GM13977 (cell line): ENCODE results near the gene KCNJ12.
"Not testable (repeated sequence)": the region's sequence is repeated elsewhere in the genome, so short reads cannot be mapped to it uniquely, and the experiment has no call there.

ENCODE experiments used
- DNase-seq: peaks from one replicate; pipeline ENCODE4 v3.0.0; 2012; ENCODE audit warnings: low spot score
- in situ Hi-C: fragments of 300-500 bp; cut with MboI; formaldehyde crosslinking; loops from one replicate; pipeline ENCODE4 v1.12.0; 2022; ENCODE audit warnings: low sequenced_read_pairs, low pct_unique_long_range_greater_than_20kb, mixed read lengths, inconsistent platforms; ENCODE audit not compliant: unreplicated experiment
- TF ChIP-seq, protein P1 (sequence below): IDR thresholded peaks from 2 replicates; pipeline ENCODE4 v1.5.1; 2012; ENCODE audit warnings: mild to moderate bottlenecking, control low read depth; ENCODE audit not compliant: insufficient read depth; ENCODE audit errors: extremely low read depth, missing control alignments

The KCNJ12 gene

DNA sequence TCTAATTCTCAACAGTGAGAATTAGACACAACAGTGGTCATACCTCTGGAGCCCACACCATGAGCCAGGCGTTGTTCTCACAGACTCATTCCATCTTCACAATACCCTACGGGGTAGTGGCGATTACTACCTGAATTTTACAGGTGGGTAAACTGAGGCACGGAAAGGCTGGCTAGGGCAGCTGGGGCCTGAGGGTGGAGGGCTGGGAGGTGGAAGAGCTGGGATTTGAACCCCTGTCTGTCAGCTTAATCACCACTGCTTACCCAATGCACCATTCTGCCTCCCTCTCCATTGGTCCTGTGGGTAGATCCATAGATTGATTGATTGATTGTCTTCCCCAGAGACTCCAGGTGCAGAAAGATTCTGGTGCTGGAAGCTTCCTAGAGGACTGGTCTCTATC, 31.4 kb upstream of the KCNJ12 start:
- in situ Hi-C loops, DNase-seq: not testable (repeated sequence)

DNA sequence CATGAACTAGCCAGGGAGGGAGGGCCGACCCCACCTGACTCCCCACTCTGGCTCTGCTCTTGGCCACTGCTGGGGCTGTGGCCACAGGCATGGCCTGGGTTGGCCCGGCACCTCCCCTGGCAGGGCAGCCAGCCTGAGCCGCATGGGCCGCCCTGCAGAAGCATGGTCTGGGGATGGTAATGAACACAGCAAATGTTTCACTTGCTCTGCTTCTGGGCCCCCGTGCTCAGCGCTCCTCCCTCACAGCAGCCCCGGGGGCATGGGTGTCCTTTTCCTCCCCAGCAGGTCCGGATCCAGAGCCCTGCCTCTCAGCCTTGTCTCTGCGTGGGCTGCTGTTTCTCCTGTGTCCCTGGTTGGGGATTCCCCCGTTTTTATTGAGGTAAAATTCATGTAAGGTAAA, 30.9 kb upstream of the KCNJ12 start:
- in situ Hi-C loops: no loop called here
- TF ChIP-seq, protein P1, sequence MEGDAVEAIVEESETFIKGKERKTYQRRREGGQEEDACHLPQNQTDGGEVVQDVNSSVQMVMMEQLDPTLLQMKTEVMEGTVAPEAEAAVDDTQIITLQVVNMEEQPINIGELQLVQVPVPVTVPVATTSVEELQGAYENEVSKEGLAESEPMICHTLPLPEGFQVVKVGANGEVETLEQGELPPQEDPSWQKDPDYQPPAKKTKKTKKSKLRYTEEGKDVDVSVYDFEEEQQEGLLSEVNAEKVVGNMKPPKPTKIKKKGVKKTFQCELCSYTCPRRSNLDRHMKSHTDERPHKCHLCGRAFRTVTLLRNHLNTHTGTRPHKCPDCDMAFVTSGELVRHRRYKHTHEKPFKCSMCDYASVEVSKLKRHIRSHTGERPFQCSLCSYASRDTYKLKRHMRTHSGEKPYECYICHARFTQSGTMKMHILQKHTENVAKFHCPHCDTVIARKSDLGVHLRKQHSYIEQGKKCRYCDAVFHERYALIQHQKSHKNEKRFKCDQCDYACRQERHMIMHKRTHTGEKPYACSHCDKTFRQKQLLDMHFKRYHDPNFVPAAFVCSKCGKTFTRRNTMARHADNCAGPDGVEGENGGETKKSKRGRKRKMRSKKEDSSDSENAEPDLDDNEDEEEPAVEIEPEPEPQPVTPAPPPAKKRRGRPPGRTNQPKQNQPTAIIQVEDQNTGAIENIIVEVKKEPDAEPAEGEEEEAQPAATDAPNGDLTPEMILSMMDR: no peak

DNA sequence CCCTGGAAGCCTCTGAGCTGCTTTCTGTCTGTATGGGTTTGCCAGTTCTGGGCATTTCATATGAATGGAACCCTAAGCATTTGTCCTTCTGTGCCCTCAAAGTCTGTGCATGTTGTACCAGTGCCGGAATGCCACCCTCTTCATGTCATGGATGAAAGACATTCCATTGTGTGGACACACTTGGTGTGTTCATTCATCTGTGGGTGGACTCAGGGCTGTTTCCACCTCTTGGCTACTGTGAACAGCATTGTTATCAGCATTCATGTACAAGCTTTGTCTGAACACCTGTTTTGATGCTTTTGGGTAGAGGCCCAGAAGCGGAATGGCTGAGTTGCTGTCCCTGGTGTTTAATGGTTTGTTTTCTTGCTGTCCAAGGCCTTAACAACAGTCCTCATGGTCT, 30.1 kb upstream of the KCNJ12 start:
- in situ Hi-C loops, DNase-seq: not testable (repeated sequence)

More for the DNA sequence above, 30.9 kb upstream of the KCNJ12 start:
- DNase-seq: no peak

DNA sequence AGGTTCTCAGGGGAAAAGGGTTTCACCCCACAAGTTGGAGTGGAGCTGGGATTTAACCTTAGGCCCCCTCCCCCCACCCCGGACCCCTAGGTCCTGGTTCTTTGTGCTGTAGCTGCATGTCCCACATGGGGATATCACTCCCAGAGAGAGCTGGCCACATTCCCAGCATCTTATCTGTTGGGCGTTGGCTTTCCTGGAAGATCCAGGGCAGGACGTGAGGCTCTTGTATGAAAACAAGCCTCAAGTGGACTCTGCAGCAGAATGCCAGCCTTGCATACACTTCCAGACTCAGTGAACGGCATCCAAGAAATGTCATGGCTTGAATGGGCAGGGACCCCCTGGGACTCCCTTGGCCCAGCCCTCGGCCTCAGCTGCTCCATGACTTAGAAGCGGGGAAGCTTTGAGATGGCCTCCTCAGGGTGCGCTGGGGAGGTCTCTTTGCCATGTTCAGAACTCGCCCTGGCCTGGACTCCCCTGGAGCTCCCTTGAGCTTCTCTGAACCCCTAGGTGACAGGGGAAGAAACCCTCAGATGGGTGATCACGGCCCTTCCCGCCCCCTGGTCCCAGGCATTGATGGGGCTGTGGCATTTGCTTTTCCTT, 29.4 kb upstream of the KCNJ12 start:
- in situ Hi-C loops, DNase-seq: not testable (repeated sequence)

DNA sequence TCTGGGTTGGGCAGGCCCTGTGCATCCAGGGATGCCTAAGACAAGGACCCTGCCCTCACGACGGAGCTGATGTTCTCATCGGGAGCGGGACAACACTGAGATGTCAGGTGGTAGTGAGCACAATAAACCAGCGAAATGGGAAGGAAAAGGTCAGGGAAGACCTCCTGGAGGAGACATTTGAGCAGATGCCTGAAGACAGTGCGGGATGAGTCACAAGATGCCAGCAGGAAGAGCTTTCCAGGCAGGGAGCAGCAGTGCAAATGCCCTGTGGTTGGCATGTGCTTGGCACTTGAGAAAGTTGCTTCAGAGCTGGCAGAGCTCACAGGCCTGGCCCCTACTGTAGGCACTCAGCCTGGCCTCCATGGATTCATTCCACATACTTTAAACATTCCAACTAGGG, 28.5 kb upstream of the KCNJ12 start:
- DNase-seq, in situ Hi-C loops: not testable (repeated sequence)

DNA sequence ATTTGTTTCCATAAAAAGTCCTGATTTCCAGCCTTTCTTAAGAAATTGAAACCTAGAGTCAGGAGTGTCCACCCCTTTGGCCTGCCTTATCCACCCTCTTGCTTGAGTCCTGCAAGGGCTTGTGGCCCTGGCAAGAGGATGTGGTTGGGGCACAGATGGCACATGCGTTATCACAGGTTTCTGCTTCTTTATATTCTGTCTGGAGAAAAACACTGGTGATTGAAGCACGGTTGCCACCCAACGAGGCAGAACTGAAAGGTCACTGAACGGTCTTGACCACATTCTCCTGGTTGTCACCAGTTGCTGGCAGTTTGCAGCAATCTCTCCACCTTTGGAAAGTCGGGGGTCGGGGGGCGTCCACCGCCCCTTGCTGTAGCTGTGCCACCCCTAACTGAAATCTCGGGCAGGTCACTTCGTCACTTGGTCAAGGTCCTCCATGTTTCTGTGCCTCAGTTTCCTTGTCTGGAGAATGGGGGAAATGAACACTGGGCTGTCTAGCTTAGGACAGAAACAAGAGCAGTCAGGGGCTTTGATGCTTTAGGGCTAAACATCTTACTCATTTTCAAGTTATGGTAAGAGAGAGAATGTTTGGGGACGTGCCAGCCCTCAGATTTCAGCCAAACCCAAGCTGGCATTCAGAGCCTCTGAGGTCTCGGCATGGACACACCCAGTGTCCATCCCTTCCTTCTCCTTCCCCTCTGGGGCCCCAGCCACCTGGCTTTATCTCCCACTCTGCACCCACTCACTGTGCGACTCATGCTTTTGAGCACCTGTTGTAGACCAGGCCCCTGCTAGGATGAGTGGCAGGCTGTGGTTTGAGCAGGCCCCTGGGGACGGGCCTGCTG, 27.9 kb upstream of the KCNJ12 start:
- DNase-seq, in situ Hi-C loops: not testable (repeated sequence)

DNA sequence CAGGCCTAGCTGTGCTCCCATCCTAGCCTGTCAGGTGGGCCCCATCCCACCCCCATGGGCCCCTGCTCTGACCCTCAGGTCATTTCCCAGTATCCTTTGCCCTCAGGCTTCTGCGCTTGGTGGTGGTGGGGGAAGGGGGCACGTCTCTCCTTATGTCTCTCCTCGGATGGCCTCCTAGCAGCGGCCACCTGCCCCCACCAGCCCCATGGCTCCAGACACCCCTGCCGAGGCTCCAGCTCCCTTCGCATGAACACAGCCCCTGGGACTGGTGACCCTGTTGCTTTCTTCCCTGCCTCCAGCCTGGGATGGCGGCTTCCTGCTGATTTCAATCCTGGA, 27.3 kb upstream of the KCNJ12 start:
- DNase-seq, in situ Hi-C loops: not testable (repeated sequence)

DNA sequence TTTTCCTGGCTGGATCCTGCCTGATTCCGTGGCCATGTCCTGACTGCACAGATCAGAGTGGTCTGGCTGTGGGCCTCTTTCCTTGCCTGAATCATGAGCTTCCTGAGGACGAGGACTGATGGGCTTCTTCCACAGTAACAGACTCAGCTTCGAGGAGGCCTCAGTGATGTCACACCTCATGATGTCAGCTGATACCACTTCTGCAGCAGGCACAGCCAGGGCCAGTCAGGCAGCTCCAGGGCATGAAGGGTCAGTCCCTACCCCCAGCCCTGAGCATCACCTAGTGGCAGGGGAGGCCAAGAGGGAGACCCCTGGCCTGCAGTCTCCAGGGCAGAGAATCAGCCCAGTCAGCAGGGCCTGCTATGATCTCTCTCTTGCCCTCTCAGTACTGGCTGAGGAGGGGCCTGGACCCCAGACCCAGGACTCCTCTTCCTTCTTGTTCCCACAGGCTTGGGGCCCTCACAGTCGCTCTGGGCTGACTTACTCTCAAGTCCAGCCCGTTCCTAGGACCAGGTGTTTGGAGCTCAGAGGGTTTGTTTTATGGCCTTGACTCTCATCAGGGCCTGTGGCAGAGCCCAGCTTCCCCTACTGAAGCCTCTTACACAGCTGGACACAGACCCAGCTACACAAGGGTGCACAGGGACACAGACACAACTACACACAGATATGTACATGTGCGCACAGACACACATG, 26.7 kb upstream of the KCNJ12 start:
- in situ Hi-C loops, DNase-seq: not testable (repeated sequence)

DNA sequence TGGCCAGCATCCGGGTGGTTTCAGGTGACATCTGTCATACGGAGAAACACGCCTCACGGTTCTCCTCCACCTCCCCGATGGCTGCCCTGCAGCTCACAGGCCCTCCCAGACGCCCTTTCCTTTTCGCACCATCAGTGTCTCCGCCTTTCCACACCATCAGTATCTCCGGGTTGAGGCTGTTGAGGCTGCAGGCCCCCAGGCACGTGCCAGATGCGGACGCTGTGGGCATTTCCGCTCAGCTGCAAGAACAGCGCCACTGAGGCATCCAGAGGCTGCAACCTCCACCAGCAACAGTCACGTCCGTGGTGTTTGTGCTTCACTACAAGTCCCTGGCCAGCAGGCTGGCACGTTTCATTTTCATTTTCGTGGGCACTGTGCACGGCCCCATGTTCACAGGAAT, 25.7 kb upstream of the KCNJ12 start:
- in situ Hi-C loops: not testable (repeated sequence)

DNA sequence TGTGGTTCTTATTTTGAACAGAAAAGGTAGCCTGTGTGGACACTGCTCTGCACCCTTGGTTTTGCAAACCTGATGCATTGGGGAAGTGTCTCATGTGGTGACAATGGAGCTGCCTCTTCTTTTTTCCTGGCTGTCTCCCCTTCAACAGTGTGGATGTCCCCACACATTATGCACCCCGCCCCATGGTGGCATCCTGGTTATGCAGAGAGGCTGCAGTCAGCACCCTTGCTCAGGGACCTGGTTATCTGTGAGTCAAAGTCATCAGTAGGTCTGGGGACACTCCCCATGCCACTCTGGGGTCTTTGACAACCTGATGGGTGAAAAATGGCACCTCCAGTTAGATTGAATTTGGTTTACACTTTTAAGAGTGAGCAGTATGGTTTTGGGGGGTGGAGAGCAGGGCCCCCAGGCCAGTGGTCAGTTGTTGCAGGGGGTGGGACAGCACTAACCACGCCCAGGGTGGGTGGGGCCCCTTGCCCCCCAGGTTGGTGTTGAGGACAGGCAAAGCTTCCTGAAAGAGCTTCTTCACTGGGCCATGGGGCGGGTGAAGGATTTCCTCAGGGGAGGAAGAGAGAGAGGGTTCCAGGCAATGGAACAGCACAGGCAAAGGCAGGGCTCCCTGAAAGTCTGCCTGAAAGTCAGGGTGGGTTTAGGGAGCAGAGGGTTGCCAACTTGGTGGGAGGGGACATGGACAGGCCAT, 24.6 kb upstream of the KCNJ12 start:
- TF ChIP-seq, protein P1: no peak

More for the DNA sequence above, 25.7 kb upstream of the KCNJ12 start:
- not testable (repeated sequence) for DNase-seq

More for the DNA sequence above, 24.6 kb upstream of the KCNJ12 start:
- no peak for DNase-seq
- in situ Hi-C loops: no loop called here
